Measurements from ENCODE around the gene PDS5B. TPM values are rescaled to one million over a fixed set of nuclear protein-coding genes. Genes with fewer than 3 reads are reported as not detected.

The PDS5B gene
- total and polyA plus RNA-seq, 9 of the 15 experiments (the other 6 are each of a cell fraction or from before 2014, with no cell fraction given), result 6.2 to 23.7 (median 13.1) TPM

- no peak for TF ChIP-seq EWSR1 (IDR thresholded peaks at IDR 0.05; ENCODE audit: borderline replicate concordance, low read depth, partially characterized antibody)
- TF ChIP-seq RFX7 (CRISPR knock-in tag; IDR thresholded peaks at IDR 0.05), result no peak
- TF ChIP-seq NRF1 (conservative IDR thresholded peaks at IDR 0.05 in 1 of 2, IDR thresholded peaks at IDR 0.05 in 1 of 2), result no peak
- TF ChIP-seq ZC3H11A (IDR thresholded peaks at IDR 0.05; ENCODE audit: low read depth, low read length), result no peak
- TF ChIP-seq TGIF2 (CRISPR knock-in tag; IDR thresholded peaks at IDR 0.05), result no peak
- no peak for TF ChIP-seq CREM (IDR thresholded peaks at IDR 0.05; ENCODE audit: low read depth)
- TF ChIP-seq ARID2 (IDR thresholded peaks at IDR 0.05), result no peak
Measured at GRCh38 chr13:32676242-32676641, 90.0 kb downstream of the PDS5B start (continued).

- no peaks in the 10 kb centered on the region for H3K4me1 ChIP-seq (replicated peaks in 1 of 2; ENCODE audit: control insufficient read depth in 2 of 2, insufficient read depth in 2 of 2, low read length in 2 of 2)
- intact Hi-C loops (cut with micrococcal nuclease), result no loop called here
- no peak overlapping the region for H3K27ac ChIP-seq (ENCODE audit: extremely low read depth, low read depth, low read length)
- H4K20me1 ChIP-seq (replicated peaks; ENCODE audit: control insufficient read depth, insufficient read depth, low read length), result no peaks in the 10 kb centered on the region
- no peaks in the 10 kb centered on the region for H3K27me3 ChIP-seq (ENCODE audit: control insufficient read depth in 2 of 2, insufficient read depth in 2 of 2, low read length in 2 of 2)
- BruUV-seq (replicated peaks), result no TSS peak
- H3K36me3 ChIP-seq (ENCODE audit: control insufficient read depth, insufficient read depth, low read length), result peaks cover 11% of the 10 kb centered on the region; the same call in 2 of the 3 replicates
- ATAC-seq (no peak), DNase-seq (ENCODE audit: extremely low read depth in 1 of 4, low spot score in 3 of 4) (no peak), FAIRE-seq (no peak)
- ChIA-PET CTCF (ENCODE audit: low intra/inter-chr PET ratio) (no interaction called here), POLR2A (no interaction called here)
- no peaks in the 10 kb centered on the region for H3K9me3 ChIP-seq (replicated peaks; ENCODE audit: control insufficient read depth, insufficient read depth, low read depth, low read length)
- TF ChIP-seq MECOM (CRISPR knock-in tag; IDR thresholded peaks at IDR 0.05), result no peak
- WGBS (ENCODE audit: insufficient coverage, low coverage, missing lambda C conversion rate), result 92% methylated on average over 1 of the region's 1 CpG
- no peak overlapping the region for H3K4me3 ChIP-seq
- in situ Hi-C loops (cut with MboI), result no loop called here
- H3K4me2 ChIP-seq (ENCODE audit: insufficient read depth, low read length), result no peak overlapping the region
- no peaks in the 10 kb centered on the region for H3K9me1 ChIP-seq (ENCODE audit: control insufficient read depth, insufficient read depth, low read length)
- H3K79me2 ChIP-seq (ENCODE audit: control insufficient read depth, insufficient read depth, low read length), result no peaks in the 10 kb centered on the region
- no peak overlapping the region for H2AFZ ChIP-seq (ENCODE audit: low read depth, low read length)
- H3K9ac ChIP-seq (ENCODE audit: insufficient read depth in 1 of 2, low read depth in 2 of 2, low read length in 2 of 2), result no peak overlapping the region
Measured at GRCh38 chr13:32682130-32682529, 95.9 kb downstream of the PDS5B start.
